Testis (tissue), 5 donors: Measurements from ENCODE around the gene MYOM1. TPM values are rescaled to one million over a fixed set of nuclear protein-coding genes. Genes with fewer than 3 reads are reported as not detected.
A peak's percentile ranks its signal among the peaks of the same experiment; 100 is the strongest.

Experiments
- DNase-seq: peaks from one replicate; pipeline ENCODE4 v3.0.0-alpha.2; 2019
- H3K27ac ChIP-seq, 2 donors: fragments of 200-600 bp; sonication (generic); one replicate each; pipeline ENCODE4 v1.5.1; 2019
- H3K27me3 ChIP-seq: fragments of 200-600 bp; sonication (generic); one replicate; pipeline ENCODE4 v1.5.1; 2019
- H3K36me3 ChIP-seq: fragments of 200-600 bp; sonication (generic); one replicate; pipeline ENCODE4 v1.5.1; 2017; ENCODE audit warnings: low read depth; ENCODE audit errors: missing control alignments
- H3K4me1 ChIP-seq: fragments of 200-600 bp; sonication (generic); one replicate; pipeline ENCODE4 v1.5.1; 2019
- H3K4me3 ChIP-seq, 2 donors: fragments of 200-600 bp; sonication (generic); one replicate each; pipeline ENCODE4 v1.5.1; 2017 to 2019
- H3K9me3 ChIP-seq: fragments of 200-600 bp; sonication (generic); one replicate; pipeline ENCODE4 v1.5.1; 2017
- POLR2A ChIP-seq: fragments of 450-650 bp; IDR thresholded peaks from one replicate; pipeline ENCODE4 v1.6.1; 2017; ENCODE audit warnings: antibody characterized with exemption, mild to moderate bottlenecking, moderate library complexity
- WGBS, 2 donors: methylation state at CpG; one replicate each; pipeline ENCODE4 v1.1.5; 2018; 5-methylcytosine and 5-hydroxymethylcytosine counted together
- intact Hi-C: fragments of 100-400 bp; cut with DNase I; formaldehyde crosslinking; loops from one replicate; pipeline ENCODE4 v1.15.1; 2023; ENCODE audit warnings: low total_unique reads
- long read RNA-seq, 2 donors: transcript quantifications; one replicate each; lab custom pipeline, GENCODE V29; 2026
- polyA plus RNA-seq: library from polyadenylated mRNA; stranded (reverse); fragments of 350-450 nt; fragmentation: Illumina TruSeq; extraction: RNeasy Lipid Tissue Mini Kit (QIAGEN cat#74804); gene quantifications from one replicate; pipeline ENCODE4 v1.2.3, GENCODE V29; 2014; ENCODE audit warnings: low read depth, low replicate concordance; ENCODE audit not compliant: insufficient read depth
- total RNA-seq, 2 donors: library from RNA; depleted of rRNA; stranded (reverse); fragments of >200 nt; gene quantifications; one replicate each; pipeline ENCODE4 v1.2.3, GENCODE V29; 2016
- TF ChIP-seq, protein P1 (sequence below), 3 experiments: fragments of 450-650 bp in 2 of 3; fragments of 200-600 bp in 1 of 3; sonication (generic) in 1 of 3; IDR thresholded peaks; one replicate each; pipeline ENCODE4 v1.5.1; 2016 to 2019; ENCODE audit warnings: antibody characterized with exemption in 3 of 3, mild to moderate bottlenecking in 2 of 3, moderate library complexity in 1 of 3

Gene MYOM1
- total RNA-seq (10 to 100 TPM in 1 of 2 donors, 1 to 10 TPM in 1; 9.1 to 19.9 TPM), polyA plus RNA-seq (16.9 TPM)
- long read RNA-seq, donor 1, partial matches to known transcripts = 5 of 5 reads
- long read RNA-seq, donor 1, other reads (novel, unspliced or antisense) = 0 of 5 reads
- long read RNA-seq, donor 2 = 0 reads

DNA sequence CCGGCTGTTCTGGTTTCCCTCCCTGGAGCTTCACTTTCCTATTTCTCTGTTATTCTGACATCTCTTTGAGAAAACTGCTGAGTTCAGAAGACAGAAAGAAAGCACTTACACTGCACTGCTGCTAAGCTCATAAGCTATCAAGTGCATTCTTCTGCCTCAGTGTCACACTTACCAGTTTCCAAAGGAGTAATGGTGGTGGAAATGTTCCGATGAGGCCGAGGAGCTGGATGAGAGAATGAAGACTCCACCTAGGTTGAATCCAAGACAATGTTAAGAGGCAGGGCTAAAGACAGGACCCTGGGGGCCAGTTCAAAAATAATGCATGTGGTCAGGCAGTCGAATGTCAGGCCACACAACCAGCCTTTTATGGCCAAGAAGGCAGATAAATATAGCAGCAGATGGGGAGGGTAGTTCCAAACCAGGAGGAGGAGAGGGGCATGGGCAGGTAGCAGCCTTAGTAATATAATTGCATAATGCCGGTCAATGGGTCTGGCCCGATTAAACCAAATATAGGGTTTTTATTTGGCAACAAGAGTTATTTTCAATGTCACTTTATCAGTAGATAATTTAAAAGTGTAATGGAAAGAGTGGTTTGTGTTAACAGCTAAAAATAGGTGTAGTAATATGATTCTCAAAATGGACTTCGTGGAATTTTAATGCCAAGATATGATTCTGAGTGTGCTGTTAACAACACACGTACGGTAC is at the start of gene MYOM1:
TSS of gene MYOM1 (minus strand) at position 338 of the 705 bp plus-strand sequence. CDS start 4,745 bp downstream, outside the sequence.
- 52 to 64% methylated on average over 9 of the region's 9 CpGs for whole genome bisulfite sequencing, 2 donors
- peak within 1 kb of the TSS in 1 of 2 donors; percentile 18 for H3K27ac ChIP-seq
- intact Hi-C loops = no loop called here
- H3K9me3 ChIP-seq = no peaks in the 10 kb centered on the region
- H3K4me1 ChIP-seq = peaks cover 3% of the 10 kb centered on the region
- no peak for DNase-seq
- H3K4me3 ChIP-seq = no peak within 1 kb of the TSS
- no peaks in the 10 kb centered on the region for H3K36me3 ChIP-seq
- H3K27me3 ChIP-seq = no peaks in the 10 kb centered on the region
- TF ChIP-seq, protein P1, sequence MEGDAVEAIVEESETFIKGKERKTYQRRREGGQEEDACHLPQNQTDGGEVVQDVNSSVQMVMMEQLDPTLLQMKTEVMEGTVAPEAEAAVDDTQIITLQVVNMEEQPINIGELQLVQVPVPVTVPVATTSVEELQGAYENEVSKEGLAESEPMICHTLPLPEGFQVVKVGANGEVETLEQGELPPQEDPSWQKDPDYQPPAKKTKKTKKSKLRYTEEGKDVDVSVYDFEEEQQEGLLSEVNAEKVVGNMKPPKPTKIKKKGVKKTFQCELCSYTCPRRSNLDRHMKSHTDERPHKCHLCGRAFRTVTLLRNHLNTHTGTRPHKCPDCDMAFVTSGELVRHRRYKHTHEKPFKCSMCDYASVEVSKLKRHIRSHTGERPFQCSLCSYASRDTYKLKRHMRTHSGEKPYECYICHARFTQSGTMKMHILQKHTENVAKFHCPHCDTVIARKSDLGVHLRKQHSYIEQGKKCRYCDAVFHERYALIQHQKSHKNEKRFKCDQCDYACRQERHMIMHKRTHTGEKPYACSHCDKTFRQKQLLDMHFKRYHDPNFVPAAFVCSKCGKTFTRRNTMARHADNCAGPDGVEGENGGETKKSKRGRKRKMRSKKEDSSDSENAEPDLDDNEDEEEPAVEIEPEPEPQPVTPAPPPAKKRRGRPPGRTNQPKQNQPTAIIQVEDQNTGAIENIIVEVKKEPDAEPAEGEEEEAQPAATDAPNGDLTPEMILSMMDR (IDR thresholded peaks at IDR 0.05) = no peak
- no peak for TF ChIP-seq POLR2A

DNA sequence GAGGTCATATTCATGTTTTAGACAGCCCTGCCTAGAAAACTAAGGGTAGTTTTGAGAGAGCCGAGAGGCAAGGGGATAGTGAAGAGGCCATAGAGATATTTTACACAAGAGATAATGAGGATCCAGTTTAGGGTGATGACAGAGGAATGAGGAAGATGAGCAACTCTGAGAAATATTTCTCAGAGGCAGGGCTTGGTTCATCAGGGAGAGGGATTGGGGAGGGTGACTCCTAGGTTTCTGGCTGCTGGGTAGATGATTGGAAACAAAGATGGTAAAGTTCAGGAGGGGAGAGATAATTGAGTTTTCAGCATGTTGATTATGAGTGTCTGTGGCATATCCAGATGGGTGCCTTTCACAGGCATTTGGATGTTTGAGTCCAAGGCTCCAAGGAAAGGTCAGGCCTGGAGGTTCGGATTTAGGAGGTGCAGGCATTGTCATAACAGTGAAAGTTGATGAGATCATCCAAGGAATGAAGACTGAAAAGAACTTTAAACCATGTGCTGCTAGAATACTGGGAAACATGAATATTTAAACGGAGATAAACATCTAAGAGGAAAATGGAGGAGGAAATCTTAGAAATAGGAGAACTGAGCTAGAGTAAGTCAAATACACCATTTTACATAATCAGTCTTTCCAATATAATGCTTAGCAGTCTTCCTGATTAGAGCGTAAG is 49.6 kb upstream of the MYOM1 start:
- H3K4me3 ChIP-seq = no peak overlapping the region
- H3K9me3 ChIP-seq = no peaks in the 10 kb centered on the region
- 77 to 80% methylated on average over 4 of the region's 4 CpGs for WGBS, 2 donors
- H3K4me1 ChIP-seq = peaks cover 25% of the 10 kb centered on the region
- intact Hi-C loops = no loop called here
- no peak for TF ChIP-seq POLR2A
- TF ChIP-seq, protein P1 (IDR thresholded peaks at IDR 0.05) = no peak
- no peaks in the 10 kb centered on the region for H3K36me3 ChIP-seq
- no peak overlapping the region for H3K27ac ChIP-seq
- H3K27me3 ChIP-seq = no peaks in the 10 kb centered on the region
- no peak for DNase-seq

DNA sequence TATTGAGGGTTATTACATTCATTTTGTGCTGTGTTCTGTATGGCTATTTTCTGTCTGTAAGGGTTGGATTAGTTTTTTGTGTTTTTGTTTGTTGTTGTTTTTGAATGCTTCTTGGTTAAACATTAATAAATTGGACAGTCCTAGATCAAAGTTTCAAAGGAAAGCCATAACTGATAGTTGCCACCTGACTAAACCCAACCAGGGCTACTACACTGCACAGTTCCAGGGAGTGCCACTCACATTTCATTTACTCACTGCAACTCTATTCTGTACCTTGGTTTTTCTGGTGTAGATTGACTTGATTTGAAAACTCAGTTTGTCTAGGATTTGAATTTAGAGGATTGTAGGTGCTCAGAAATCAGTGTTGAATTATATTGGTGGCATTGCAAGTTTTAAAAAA is 48.5 kb upstream of the MYOM1 start:
- Histone ChIP-seq H3K27ac (no peak overlapping the region), H3K27me3 (no peaks in the 10 kb centered on the region), H3K4me1 (peaks cover 34% of the 10 kb centered on the region), H3K36me3 (no peaks in the 10 kb centered on the region), H3K9me3 (no peaks in the 10 kb centered on the region), H3K4me3 (no peak overlapping the region)
- no peak for DNase-seq
- no peak for TF ChIP-seq POLR2A
- TF ChIP-seq, protein P1 (IDR thresholded peaks at IDR 0.05) = no peak
- intact Hi-C loops = no loop called here

DNA sequence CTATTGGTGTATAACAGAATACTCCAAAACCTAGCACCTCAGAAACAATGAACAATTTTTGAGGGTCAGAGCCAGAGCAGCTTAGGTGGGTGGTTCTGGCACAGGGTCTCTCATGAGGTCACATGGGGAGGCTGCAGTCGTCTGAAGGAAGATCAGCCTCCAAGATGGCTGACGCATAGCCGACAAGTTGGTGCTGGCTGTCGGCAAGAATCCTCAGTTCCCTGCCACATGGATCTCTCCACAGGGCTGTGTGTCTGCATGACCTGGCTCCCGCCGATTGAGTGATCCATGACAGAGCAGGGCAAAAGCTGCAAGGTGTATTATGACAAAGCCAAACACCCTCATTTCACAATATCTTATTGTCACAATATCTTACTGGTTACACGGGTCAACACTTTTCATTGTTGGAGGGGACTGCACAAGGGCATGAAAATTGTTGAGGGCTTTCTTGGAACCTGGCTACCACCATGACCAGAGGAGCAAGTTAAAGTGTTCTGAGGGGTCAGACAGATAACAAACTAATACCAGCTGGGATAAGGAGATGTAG is 46.4 kb upstream of the MYOM1 start:
- 38 to 42% methylated on average over 7 of the region's 7 CpGs for WGBS, 2 donors
- no peak for DNase-seq
- Histone ChIP-seq H3K4me3 (no peak overlapping the region), H3K4me1 (peaks cover 36% of the 10 kb centered on the region), H3K27me3 (no peaks in the 10 kb centered on the region), H3K27ac (no peak overlapping the region), H3K9me3 (no peaks in the 10 kb centered on the region), H3K36me3 (no peaks in the 10 kb centered on the region)
- intact Hi-C loops = no loop called here
- TF ChIP-seq POLR2A = no peak
- TF ChIP-seq, protein P1 (IDR thresholded peaks at IDR 0.05) = no peak
